HepG2 (cell line): ENCODE results near the gene GSTM2. TPM values are rescaled to one million over a fixed set of nuclear protein-coding genes. Genes with fewer than 3 reads are reported as not detected.
"Not testable (repeated sequence)": the region's sequence is repeated elsewhere in the genome, so short reads cannot be mapped to it uniquely, and the experiment has no call there.

ENCODE experiments used
- ATAC-seq: fragments of 200-7000 bp; cut with Tn5 transposase; 3 replicates; pipeline ENCODE4 v1.9.1; 2020; ENCODE audit warnings: mild to moderate bottlenecking, moderate library complexity
- BruUV-seq: library from RNA; stranded (reverse); fragments of 400-500 nt; replicated peaks from 2 replicates; lab custom pipeline; 2021; lab: Mats Ljungman, UMichigan
- CTCF ChIA-PET: fragments of 300-600 bp; formaldehyde crosslinking; extraction: SDS; loops from one replicate; lab custom pipeline; 2021; ENCODE audit warnings: low total read pairs, inconsistent platforms, low intra/inter-chr PET ratio; lab: Yijun Ruan, JAX
- POLR2A ChIA-PET: fragments of 350-600 bp; sonication (Branson Sonifier 250); formaldehyde crosslinking; loops from one replicate; lab custom pipeline; 2020; ENCODE audit warnings: antibody characterized with exemption, inconsistent platforms; lab: Yijun Ruan, JAX
- DNase-seq: peaks from one replicate; pipeline ENCODE4 v3.0.0-alpha.2; 2015; ENCODE audit warnings: low spot score
- FAIRE-seq: peaks from 3 replicates; lab custom pipeline; 2011; peaks lifted over from hg19 to GRCh38; lab: Jason Lieb, UNC
- H2AFZ ChIP-seq: one replicate; pipeline ENCODE4 v1.6.1; 2011; ENCODE audit warnings: low read length, inconsistent platforms
- H3K27ac ChIP-seq: fragments of 300-600 bp; 3 replicates; pipeline ENCODE4 v1.8.0; 2011; ENCODE audit warnings: mixed run types, mild to moderate bottlenecking, mixed read lengths, low read length, inconsistent platforms; ENCODE audit not compliant: insufficient read depth; ENCODE audit errors: extremely low read length
- H3K27me3 ChIP-seq, 2 experiments: fragments of 200-600 bp in 1 of 2; 2 replicates in 1 of 2; 3 replicates in 1 of 2; pipeline versions ENCODE4 v1.6.0 to v1.8.0; 2011; ENCODE audit warnings: low read length in 2 of 2, mild to moderate bottlenecking in 2 of 2, moderate library complexity in 2 of 2, inconsistent platforms in 1 of 2; ENCODE audit not compliant: insufficient read depth in 2 of 2, control insufficient read depth in 1 of 2
- H3K36me3 ChIP-seq, 2 experiments: fragments of 200-600 bp in 1 of 2; replicated peaks in 1 of 2; 2 replicates in 1 of 2; 3 replicates in 1 of 2; pipeline versions ENCODE4 v1.5.1 to v1.8.0; 2011; ENCODE audit warnings: low read length in 2 of 2, inconsistent platforms in 1 of 2; ENCODE audit not compliant: insufficient read depth in 2 of 2, control insufficient read depth in 1 of 2
- H3K4me1 ChIP-seq: 2 replicates; pipeline ENCODE4 v1.5.1; 2012; ENCODE audit warnings: low read length, inconsistent platforms; ENCODE audit not compliant: insufficient read depth
- H3K4me2 ChIP-seq: 2 replicates; pipeline ENCODE4 v1.6.0; 2011; ENCODE audit warnings: low read depth, low read length, inconsistent platforms
- H3K4me3 ChIP-seq, 3 experiments: fragments of 200-600 bp in 1 of 3; sonication (generic), shearing (Covaris generic) in 1 of 3; replicated peaks in 1 of 3; 2 replicates each; pipeline ENCODE4 v1.5.1; 2011 to 2016; ENCODE audit warnings: low read length in 3 of 3, inconsistent platforms in 2 of 3, low read depth in 2 of 3, mild to moderate bottlenecking in 2 of 3, control low read depth in 1 of 3, mixed read lengths in 1 of 3; ENCODE audit not compliant: insufficient read depth in 1 of 3
- H3K79me2 ChIP-seq: one replicate; pipeline ENCODE4 v1.6.1; 2011; ENCODE audit warnings: low read length, inconsistent platforms; ENCODE audit not compliant: insufficient read depth
- H3K9ac ChIP-seq: 2 replicates; pipeline ENCODE4 v1.6.0; 2011; ENCODE audit warnings: mild to moderate bottlenecking, low read depth, low read length, inconsistent platforms; ENCODE audit not compliant: insufficient read depth
- H3K9me3 ChIP-seq: 2 replicates; pipeline ENCODE4 v1.5.1; 2012; ENCODE audit warnings: mild to moderate bottlenecking, low read length
- H4K20me1 ChIP-seq: 2 replicates; pipeline ENCODE4 v1.6.0; 2011; ENCODE audit warnings: inconsistent platforms, mild to moderate bottlenecking, low read length, moderate library complexity; ENCODE audit not compliant: insufficient read depth
- WGBS: methylation state at CpG from one replicate; pipeline ENCODE4 v1.1.6; 2017; ENCODE audit warnings: low lambda C conversion rate; 5-methylcytosine and 5-hydroxymethylcytosine counted together
- in situ Hi-C: cut with HindIII; loops from 2 replicates; pipeline ENCODE4 v1.10.0; 2017; ENCODE audit warnings: low pct_unique_long_range_greater_than_20kb; ENCODE audit not compliant: extremely low pct_ligation_motif_present
- intact Hi-C: fragments of 100-400 bp; cut with micrococcal nuclease; formaldehyde crosslinking; loops from one replicate; pipeline ENCODE4 v1.10.0; 2022; ENCODE audit not compliant: unreplicated experiment
- polyA plus RNA-seq, 8 experiments: library from polyadenylated mRNA; depleted of rRNA in 3 of 8; stranded (reverse) in 7 of 8; unstranded in 1 of 8; fragments of >200 nt; fragmentation: Illumina TruSeq in 4 of 8; extraction: Trizol in 4 of 8; gene quantifications; 2 replicates each; pipeline versions ENCODE4 v1.2.1 to v1.2.3, GENCODE V29; 2011 to 2016; ENCODE audit warnings: low read depth in 4 of 8, missing spikeins in 1 of 8, mixed read lengths in 1 of 8; ENCODE audit not compliant: insufficient read depth in 1 of 8
- total RNA-seq, 5 experiments: library from RNA; depleted of rRNA; stranded (reverse); fragments of >200 nt; fragmentation: Illumina TruSeq; extraction: Trizol; gene quantifications; 2 replicates each; pipeline ENCODE4 v1.2.3, GENCODE V29; 2016; ENCODE audit warnings: low read depth in 1 of 5

Gene GSTM2
- total and polyA plus RNA-seq, 2 of the 13 experiments (the other 11 are each of a cell fraction or from before 2014, with no cell fraction given): 7.0 to 15.0 TPM

- H3K9ac ChIP-seq, H2AFZ ChIP-seq, DNase-seq, H3K79me2 ChIP-seq, intact Hi-C loops, H3K36me3 ChIP-seq, H3K27ac ChIP-seq, H3K9me3 ChIP-seq, H3K4me3 ChIP-seq, CTCF ChIA-PET, BruUV-seq, ATAC-seq, POLR2A ChIA-PET, H3K4me1 ChIP-seq, FAIRE-seq, H4K20me1 ChIP-seq, H3K4me2 ChIP-seq: not testable (repeated sequence)
- 33% methylated on average over 4 of the region's 4 CpGs for WGBS
- peaks cover 3 to 13% of the 10 kb centered on the region in 2 experiments; a peak in 2 of 5 replicates for H3K27me3 ChIP-seq
- in situ Hi-C loops: loop anchor here (5.0 kb wide), 1 partner anchor 67 kb away; no protein-coding TSS in a partner anchor
These were observed 41.1 kb downstream of the GSTM2 start for GRCh38 chr1:109708949-109709348.

- H3K4me1 ChIP-seq, H3K9me3 ChIP-seq, ATAC-seq, H4K20me1 ChIP-seq, FAIRE-seq, CTCF ChIA-PET, H3K27ac ChIP-seq, BruUV-seq, DNase-seq, H2AFZ ChIP-seq, H3K36me3 ChIP-seq, H3K4me3 ChIP-seq, H3K4me2 ChIP-seq, H3K9ac ChIP-seq, POLR2A ChIA-PET, H3K79me2 ChIP-seq: not testable (repeated sequence)
- H3K27me3 ChIP-seq: peaks cover 3 to 20% of the 10 kb centered on the region in 2 experiments; a peak in 2 of 5 replicates
- intact Hi-C loops (loop anchor here (10.0 kb wide), 1 partner anchor 275 kb away; the partner anchor contains the start of gene AHCYL1), in situ Hi-C loops (loop anchor here (5.0 to 10.0 kb wide), 3 partner anchors 45 to 165 kb away; partner anchors contain the start of genes GNAI3 and GSTM2)
These were observed 42.0 kb downstream of the GSTM2 start for GRCh38 chr1:109709822-109710221.

GRCh38 chr1:109711593-109712320 lies 43.9 kb downstream of the GSTM2 start, which contains the start of gene GSTM5:
TSS of gene GSTM5 (plus strand) at chr1:109712251. CDS start at chr1:109712313, 62 bp downstream.
- H3K79me2 ChIP-seq, H3K4me3 ChIP-seq, H3K27ac ChIP-seq, H3K9ac ChIP-seq, CTCF ChIA-PET, DNase-seq, H4K20me1 ChIP-seq, FAIRE-seq, H3K4me2 ChIP-seq, H3K9me3 ChIP-seq, POLR2A ChIA-PET, H3K36me3 ChIP-seq, H3K4me1 ChIP-seq, ATAC-seq, H2AFZ ChIP-seq, BruUV-seq: not testable (repeated sequence)
- in situ Hi-C loops: loop anchor here (10.0 kb wide), 2 partner anchors 47 to 167 kb away; partner anchors contain the start of genes GNAI3 and GSTM2
- peaks cover 4 to 25% of the 10 kb centered on the region in 2 experiments; a peak in 3 of 5 replicates for H3K27me3 ChIP-seq
- intact Hi-C loops: loop anchor here (10.0 kb wide), 1 partner anchor 273 kb away; the partner anchor contains the start of gene AHCYL1
- WGBS: 60% methylated on average over 8 of the region's 33 CpGs
